GM12801 (cell line): Measurements from ENCODE around the gene DHRS7B.

Source experiments
- TF ChIP-seq, protein P1 (sequence below): IDR thresholded peaks from one replicate; pipeline ENCODE4 v1.5.1; 2011; ENCODE audit warnings: control low read depth; ENCODE audit not compliant: insufficient read length; ENCODE audit errors: extremely low read depth

The DHRS7B gene

DNA sequence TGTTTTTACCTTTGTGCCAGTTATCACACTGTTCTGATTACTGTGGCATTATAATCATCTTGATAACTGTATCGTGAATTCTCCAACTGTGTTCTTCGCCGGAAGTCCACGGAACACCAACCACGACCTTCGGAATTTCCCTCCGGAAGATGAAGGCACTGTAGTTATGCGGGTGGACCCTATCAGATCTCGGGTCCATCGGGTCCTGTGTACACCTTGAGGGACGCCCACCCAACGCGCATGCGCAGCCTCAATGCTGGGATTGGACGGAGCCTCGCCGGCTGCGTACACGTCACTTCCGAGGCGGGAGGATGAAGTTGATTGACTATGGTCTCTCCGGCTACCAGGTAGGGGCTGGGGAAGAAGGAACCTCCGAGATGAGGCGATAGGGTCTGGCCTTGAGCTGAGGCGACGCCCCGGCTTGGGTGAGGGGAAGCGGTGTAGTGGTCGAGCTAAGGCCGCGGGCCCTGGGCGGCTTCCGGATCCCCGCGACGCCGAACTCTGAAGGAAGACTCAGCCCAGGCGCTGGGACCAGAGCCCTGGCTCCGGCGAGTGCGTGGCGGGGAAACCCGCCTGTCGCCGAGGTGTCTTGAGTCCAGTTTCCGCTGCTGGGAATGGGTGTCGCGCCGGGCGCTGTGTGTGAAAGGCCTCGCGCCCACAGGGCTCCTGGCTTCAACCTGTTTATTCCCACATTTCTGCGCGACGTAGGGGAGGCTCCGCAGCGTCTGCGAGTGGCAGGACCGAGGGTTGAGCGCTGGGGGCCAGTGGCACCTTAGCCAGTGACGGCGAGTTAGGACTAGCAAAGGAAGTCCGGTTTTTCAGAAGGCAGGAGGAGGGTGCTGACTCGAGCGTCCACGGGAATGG lies at the start of gene DHRS7B:
DHRS7B (plus strand) TSS at position 320 of the 864 bp plus-strand sequence; CDS start at position 328, 8 bp downstream.
- TF ChIP-seq, protein P1, sequence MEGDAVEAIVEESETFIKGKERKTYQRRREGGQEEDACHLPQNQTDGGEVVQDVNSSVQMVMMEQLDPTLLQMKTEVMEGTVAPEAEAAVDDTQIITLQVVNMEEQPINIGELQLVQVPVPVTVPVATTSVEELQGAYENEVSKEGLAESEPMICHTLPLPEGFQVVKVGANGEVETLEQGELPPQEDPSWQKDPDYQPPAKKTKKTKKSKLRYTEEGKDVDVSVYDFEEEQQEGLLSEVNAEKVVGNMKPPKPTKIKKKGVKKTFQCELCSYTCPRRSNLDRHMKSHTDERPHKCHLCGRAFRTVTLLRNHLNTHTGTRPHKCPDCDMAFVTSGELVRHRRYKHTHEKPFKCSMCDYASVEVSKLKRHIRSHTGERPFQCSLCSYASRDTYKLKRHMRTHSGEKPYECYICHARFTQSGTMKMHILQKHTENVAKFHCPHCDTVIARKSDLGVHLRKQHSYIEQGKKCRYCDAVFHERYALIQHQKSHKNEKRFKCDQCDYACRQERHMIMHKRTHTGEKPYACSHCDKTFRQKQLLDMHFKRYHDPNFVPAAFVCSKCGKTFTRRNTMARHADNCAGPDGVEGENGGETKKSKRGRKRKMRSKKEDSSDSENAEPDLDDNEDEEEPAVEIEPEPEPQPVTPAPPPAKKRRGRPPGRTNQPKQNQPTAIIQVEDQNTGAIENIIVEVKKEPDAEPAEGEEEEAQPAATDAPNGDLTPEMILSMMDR = no peak

DNA sequence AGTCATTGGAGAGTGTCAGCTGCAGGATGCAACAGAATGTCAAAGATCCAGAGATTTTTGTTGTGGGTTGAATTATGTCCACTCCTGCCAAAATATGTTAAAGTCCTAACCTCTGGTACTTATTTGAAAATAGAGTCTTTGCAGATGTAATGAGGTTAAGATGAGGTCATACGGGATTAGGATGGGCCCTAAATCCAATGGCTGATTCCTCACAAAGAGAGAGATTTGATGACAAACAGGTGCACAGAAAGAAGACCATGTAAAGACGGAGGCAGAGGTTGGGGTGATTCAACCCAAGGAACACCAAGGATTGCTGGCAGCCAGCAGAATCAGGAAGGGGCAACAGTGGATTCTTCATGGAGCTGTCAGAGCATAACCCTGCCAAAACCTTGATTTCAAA lies 49.5 kb upstream of the DHRS7B start:
- TF ChIP-seq, protein P1 = no peak

- TF ChIP-seq, protein P1 = no peak
Measured at GRCh38 chr17:21078016-21078780, 48.6 kb upstream of the DHRS7B start.

GRCh38 chr17:21079196-21079595 lies 47.6 kb upstream of the DHRS7B start:
- TF ChIP-seq, protein P1 = no peak

GRCh38 chr17:21082001-21082436 lies 44.7 kb upstream of the DHRS7B start:
- TF ChIP-seq, protein P1 = no peak

- TF ChIP-seq, protein P1 = no peak
Measured at GRCh38 chr17:21085707-21086106, 41.1 kb upstream of the DHRS7B start.

GRCh38 chr17:21089145-21089544 lies 37.6 kb upstream of the DHRS7B start:
- TF ChIP-seq, protein P1 = no peak
